GM10248 (cell line): ENCODE data around the gene ELP5.

Experiments used
- CTCF ChIA-PET: fragments of 300-600 bp; sonication (Branson Sonifier 250); formaldehyde crosslinking; extraction: SDS; loops from one replicate; lab custom pipeline; 2021; ENCODE audit warnings: antibody characterized with exemption; lab: Yijun Ruan, JAX
- POLR2A ChIA-PET: fragments of 350-650 bp; sonication (Branson Sonifier 250); formaldehyde crosslinking; extraction: SDS; loops from one replicate; lab custom pipeline; 2020; ENCODE audit warnings: antibody characterized with exemption; lab: Yijun Ruan, JAX
- DNase-seq: peaks from one replicate; pipeline ENCODE4 v3.0.0; 2012; ENCODE audit errors: extremely low spot score
- TF ChIP-seq, protein P1 (sequence below): IDR thresholded peaks from 2 replicates; pipeline ENCODE4 v1.5.1; 2012; ENCODE audit warnings: mild to moderate bottlenecking, low read depth; ENCODE audit errors: extremely low read depth, missing control alignments, control extremely low read depth

The ELP5 gene

DNA sequence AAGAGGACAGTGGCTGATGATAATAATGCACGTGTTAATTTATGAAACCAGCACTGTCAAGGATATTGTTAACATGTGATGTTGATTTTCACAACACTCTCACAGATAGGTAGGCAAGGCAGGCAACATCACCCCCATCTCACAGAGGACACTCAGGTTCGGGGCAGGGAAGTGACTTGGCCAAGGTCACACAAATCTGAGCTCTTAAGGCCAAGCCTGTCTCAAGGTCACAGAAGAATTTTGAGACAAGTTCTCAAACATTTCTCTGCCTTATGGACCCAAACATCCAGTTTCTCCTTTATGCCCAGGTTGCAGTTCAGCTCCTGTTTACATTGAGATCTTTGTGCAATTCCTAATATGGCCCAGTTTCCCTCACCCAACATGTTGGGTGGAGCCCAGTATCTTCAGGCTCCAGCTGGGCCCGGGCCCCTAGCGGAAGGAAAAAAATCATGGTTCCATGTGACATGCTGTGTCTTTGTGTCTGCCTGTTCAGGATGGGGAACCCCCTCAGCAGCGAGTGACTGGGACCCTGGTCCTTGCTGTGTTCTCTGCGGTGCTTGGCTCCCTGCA lies 30.8 kb downstream of the ELP5 start:
- TF ChIP-seq, protein P1, sequence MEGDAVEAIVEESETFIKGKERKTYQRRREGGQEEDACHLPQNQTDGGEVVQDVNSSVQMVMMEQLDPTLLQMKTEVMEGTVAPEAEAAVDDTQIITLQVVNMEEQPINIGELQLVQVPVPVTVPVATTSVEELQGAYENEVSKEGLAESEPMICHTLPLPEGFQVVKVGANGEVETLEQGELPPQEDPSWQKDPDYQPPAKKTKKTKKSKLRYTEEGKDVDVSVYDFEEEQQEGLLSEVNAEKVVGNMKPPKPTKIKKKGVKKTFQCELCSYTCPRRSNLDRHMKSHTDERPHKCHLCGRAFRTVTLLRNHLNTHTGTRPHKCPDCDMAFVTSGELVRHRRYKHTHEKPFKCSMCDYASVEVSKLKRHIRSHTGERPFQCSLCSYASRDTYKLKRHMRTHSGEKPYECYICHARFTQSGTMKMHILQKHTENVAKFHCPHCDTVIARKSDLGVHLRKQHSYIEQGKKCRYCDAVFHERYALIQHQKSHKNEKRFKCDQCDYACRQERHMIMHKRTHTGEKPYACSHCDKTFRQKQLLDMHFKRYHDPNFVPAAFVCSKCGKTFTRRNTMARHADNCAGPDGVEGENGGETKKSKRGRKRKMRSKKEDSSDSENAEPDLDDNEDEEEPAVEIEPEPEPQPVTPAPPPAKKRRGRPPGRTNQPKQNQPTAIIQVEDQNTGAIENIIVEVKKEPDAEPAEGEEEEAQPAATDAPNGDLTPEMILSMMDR: no peak
- peak; percentile 26 for DNase-seq
- ChIA-PET POLR2A (interaction anchor here (0.6 kb wide), 1 partner anchor 277 kb away, joined by 3 read pairs; no protein-coding TSS in a partner anchor), CTCF (interaction anchor here (1.3 to 8.4 kb wide), 4 partner anchors 9 to 26 kb away, joined by 3 to 80 read pairs (median 14); no protein-coding TSS in a partner anchor)

DNA sequence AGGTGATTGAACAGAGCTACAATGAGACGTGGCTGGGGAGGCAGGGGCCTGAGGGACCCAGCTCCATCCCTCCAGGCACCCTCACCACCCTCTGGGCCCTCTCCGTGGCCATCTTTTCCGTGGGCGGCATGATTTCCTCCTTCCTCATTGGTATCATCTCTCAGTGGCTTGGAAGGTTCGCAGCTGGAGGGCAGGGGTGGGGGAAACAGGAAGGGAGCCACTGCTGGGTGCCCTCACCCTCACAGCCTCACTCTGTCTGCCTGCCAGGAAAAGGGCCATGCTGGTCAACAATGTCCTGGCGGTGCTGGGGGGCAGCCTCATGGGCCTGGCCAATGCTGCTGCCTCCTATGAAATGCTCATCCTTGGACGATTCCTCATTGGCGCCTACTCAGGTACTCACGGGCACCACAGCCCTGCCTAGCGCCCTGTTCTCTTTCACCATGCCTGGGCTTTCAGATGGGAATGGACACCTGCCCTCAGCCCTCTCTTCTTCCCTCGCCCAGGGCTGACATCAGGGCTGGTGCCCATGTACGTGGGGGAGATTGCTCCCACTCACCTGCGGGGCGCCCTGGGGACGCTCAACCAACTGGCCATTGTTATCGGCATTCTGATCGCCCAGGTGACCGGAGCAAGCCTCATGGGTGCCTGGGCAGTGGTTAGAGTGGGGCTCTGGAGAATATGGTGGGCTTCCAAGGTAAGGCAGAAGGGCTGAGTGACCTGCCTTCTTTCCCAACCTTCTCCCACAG lies 31.6 kb downstream of the ELP5 start:
- ChIA-PET POLR2A (no interaction called here), CTCF (interaction anchor here (1.3 to 8.4 kb wide), 3 partner anchors 9 to 27 kb away, joined by 3 to 80 read pairs (median 20); no protein-coding TSS in a partner anchor)
- no peak for DNase-seq
- TF ChIP-seq, protein P1: no peak

DNA sequence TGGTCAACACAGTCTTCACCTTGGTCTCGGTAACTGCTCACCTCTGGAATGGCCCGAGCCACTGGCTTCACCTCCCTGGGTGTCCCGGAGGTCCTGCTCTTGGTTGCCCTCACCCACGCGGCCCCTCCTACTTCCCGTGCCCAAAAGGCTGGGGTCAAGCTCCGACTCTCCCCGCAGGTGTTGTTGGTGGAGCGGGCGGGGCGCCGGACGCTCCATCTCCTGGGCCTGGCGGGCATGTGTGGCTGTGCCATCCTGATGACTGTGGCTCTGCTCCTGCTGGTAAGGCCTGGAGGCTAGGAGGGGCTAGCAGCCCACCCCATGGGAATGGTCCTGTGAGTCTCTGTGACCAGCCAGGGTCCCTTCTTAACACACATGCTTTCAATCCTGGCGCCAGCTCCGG lies 32.9 kb downstream of the ELP5 start:
- TF ChIP-seq, protein P1: no peak
- DNase-seq: no peak
- CTCF ChIA-PET: interaction anchor here (0.6 to 8.4 kb wide), 5 partner anchors 9 to 276 kb away, joined by 3 to 80 read pairs (median 3); no protein-coding TSS in a partner anchor
- POLR2A ChIA-PET: no interaction called here

DNA sequence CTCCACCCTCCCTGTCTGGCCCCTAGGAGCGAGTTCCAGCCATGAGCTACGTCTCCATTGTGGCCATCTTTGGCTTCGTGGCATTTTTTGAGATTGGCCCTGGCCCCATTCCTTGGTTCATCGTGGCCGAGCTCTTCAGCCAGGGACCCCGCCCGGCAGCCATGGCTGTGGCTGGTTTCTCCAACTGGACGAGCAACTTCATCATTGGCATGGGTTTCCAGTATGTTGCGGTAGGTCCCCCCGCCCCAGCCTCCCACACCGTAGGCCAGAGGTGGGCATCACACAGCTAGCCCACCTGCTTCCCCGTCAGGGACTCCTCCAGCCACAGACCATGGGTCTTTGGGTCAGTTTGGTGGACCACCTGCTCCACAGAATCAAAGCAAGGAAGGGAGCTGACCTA lies 33.7 kb downstream of the ELP5 start:
- ChIA-PET CTCF (interaction anchor here (1.3 to 8.4 kb wide), 4 partner anchors 8 to 275 kb away, joined by 3 to 80 read pairs (median 4); no protein-coding TSS in a partner anchor), POLR2A (no interaction called here)
- no peak for DNase-seq
- TF ChIP-seq, protein P1: no peak

DNA sequence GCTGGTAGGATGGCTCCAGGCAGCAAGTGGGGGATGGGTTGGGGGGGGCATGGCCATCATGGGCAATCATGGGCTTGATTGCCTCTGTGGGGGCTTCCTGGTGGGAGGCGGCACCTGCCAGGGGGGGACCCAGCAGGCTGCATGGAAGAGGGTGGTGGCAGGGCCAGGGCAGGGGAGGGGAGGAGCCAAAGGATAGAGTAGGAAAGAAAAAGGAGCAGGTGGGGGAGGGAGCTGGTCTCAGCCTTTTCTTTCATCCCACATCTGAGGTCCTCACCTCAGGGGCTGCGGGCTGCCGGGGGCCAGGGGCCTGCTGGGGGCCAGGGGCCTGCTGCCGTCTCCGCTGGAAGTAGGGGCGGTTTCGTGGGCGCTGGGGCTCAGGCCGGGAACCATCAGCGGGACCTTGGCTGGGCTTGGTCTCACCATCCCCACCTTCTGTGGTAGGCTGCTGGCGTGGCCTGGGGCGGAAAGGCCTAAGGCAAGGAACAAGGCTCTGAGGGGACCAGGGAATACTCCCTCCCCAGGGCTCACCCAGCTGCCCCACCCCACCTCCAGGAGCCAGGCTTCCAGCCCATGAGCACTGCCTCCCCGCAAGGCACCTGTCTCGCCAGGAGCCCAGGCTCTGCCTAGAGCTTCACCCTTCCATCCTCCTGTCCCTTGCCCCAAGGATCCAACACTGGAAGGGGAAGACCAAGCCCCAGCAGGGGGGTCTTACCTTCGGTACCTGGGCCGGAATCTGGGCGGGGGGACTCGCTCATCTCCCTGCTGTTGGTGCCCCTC lies 37.4 kb downstream of the ELP5 start:
- ChIA-PET CTCF (interaction anchor here (1.3 to 2.1 kb wide), 2 partner anchors 8 to 67 kb away, joined by 5 read pairs; partner anchors contain the start of gene SLC2A4), POLR2A (interaction anchor here (0.6 kb wide), 1 partner anchor 16 kb away, joined by 3 read pairs; no protein-coding TSS in a partner anchor)
- TF ChIP-seq, protein P1: no peak
- no peak for DNase-seq

DNA sequence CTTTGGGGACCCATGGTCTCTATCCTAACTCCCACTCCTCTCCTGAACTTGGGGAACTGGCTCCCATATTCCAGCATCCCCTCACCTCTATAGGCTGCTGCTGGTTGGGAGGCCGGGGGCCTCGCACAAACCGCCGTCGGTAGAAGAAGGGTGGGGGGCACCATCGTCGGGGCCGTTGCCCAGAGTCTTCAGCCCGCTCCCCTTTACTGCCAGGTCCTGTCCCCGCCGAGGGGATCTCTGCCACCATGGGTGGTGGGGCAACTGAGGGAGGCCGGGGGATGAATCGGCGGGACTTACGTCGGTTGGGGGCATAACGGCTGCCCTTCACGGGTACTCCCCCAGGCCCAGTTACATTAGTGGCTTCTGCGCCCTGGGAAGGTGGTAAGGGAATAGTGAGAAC lies 38.2 kb downstream of the ELP5 start:
- POLR2A ChIA-PET: interaction anchor here (0.6 kb wide), 1 partner anchor 15 kb away, joined by 3 read pairs; no protein-coding TSS in a partner anchor
- TF ChIP-seq, protein P1: no peak
- CTCF ChIA-PET: interaction anchor here (1.3 to 2.1 kb wide), 2 partner anchors 9 to 66 kb away, joined by 5 read pairs; partner anchors contain the start of gene SLC2A4

More for the DNA sequence above, 38.2 kb downstream of the ELP5 start:
- no peak for DNase-seq
